Stimulated activated CD8-positive, alpha-beta memory T cell treated with anti-CD3 and anti-CD28 coated beads, Interleukin-7, amount 100 ng/mL, for 48 hours (primary cell): ENCODE results near the gene PPIP5K2.
"Not testable (repeated sequence)": the region's sequence is repeated elsewhere in the genome, so short reads cannot be mapped to it uniquely, and the experiment has no call there.

ENCODE experiments used
- DNase-seq, 2 donors: peaks; one replicate each; pipeline ENCODE4 v3.0.0-alpha.2; 2020; ENCODE audit warnings: low read depth in 1 of 2; ENCODE audit errors: extremely low read depth in 1 of 2

The PPIP5K2 gene

GRCh38 chr5:103205991-103206700, 86.0 kb downstream of the PPIP5K2 start:
- no peak for DNase-seq

- no peak for DNase-seq
Measured at GRCh38 chr5:103207011-103207410, 86.9 kb downstream of the PPIP5K2 start.

- DNase-seq = no peak
Measured at GRCh38 chr5:103207653-103208052, 87.6 kb downstream of the PPIP5K2 start.

- no peak for DNase-seq
Measured at GRCh38 chr5:103208460-103208859, 88.4 kb downstream of the PPIP5K2 start.

GRCh38 chr5:103209065-103209464, 89.0 kb downstream of the PPIP5K2 start:
- DNase-seq = no peak

GRCh38 chr5:103210952-103211351, 90.9 kb downstream of the PPIP5K2 start:
- DNase-seq = no peak

GRCh38 chr5:103211576-103212561, 91.8 kb downstream of the PPIP5K2 start:
- DNase-seq = no peak

GRCh38 chr5:103216137-103216536, 96.0 kb downstream of the PPIP5K2 start:
- no peak for DNase-seq

- no peak for DNase-seq
Measured at GRCh38 chr5:103216697-103217096, 96.6 kb downstream of the PPIP5K2 start.

- no peak for DNase-seq
Measured at GRCh38 chr5:103217101-103217500, 97.0 kb downstream of the PPIP5K2 start.

- DNase-seq = no peak
Measured at GRCh38 chr5:103218164-103218563, 98.1 kb downstream of the PPIP5K2 start.

- not testable (repeated sequence) for DNase-seq
Measured at GRCh38 chr5:103219074-103219473, 99.0 kb downstream of the PPIP5K2 start.

GRCh38 chr5:103223031-103223955, 103.2 kb downstream of the PPIP5K2 start:
- DNase-seq = no peak

- DNase-seq = peak in 1 of 2 donors; percentile 16
Measured at GRCh38 chr5:103224118-103224893, 104.2 kb downstream of the PPIP5K2 start.

GRCh38 chr5:103224894-103225246, 104.8 kb downstream of the PPIP5K2 start:
- no peak for DNase-seq

GRCh38 chr5:103228061-103228460, 108.0 kb downstream of the PPIP5K2 start:
- DNase-seq = no peak

GRCh38 chr5:103228588-103228987, 108.5 kb downstream of the PPIP5K2 start:
- DNase-seq = no peak

GRCh38 chr5:103232393-103232999, 112.4 kb downstream of the PPIP5K2 start:
- no peak for DNase-seq

GRCh38 chr5:103234239-103234975, 114.3 kb downstream of the PPIP5K2 start:
- no peak for DNase-seq
